GM21528 (cell line): Measurements from ENCODE around the gene EN2.
"Not testable (repeated sequence)": the region's sequence is repeated elsewhere in the genome, so short reads cannot be mapped to it uniquely, and the experiment has no call there.

Source experiments
- ATAC-seq: cut with Tn5 transposase; IDR thresholded peaks from one replicate; pipeline ENCODE4 v1.9.1; 2021; ENCODE audit warnings: mild to moderate bottlenecking, moderate library complexity; ENCODE audit not compliant: unreplicated experiment, low FRiP score

Gene EN2

DNA sequence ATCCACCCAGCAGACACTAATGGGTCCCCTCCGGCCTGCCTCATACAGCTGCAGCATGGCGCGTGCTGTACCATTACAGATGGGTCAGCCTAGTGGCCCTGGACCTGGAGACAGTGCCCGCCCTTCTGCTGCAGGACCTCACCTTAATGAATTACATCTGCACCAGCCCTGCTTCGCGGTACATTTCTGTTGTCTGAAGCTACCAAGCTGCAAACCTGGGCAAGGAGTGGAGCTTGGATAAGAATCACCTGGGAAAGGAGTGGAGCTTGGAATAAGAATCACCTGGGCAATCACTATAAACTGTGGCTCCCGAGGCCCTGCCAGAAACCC, 33.0 kb upstream of the EN2 start:
- no peak for ATAC-seq

DNA sequence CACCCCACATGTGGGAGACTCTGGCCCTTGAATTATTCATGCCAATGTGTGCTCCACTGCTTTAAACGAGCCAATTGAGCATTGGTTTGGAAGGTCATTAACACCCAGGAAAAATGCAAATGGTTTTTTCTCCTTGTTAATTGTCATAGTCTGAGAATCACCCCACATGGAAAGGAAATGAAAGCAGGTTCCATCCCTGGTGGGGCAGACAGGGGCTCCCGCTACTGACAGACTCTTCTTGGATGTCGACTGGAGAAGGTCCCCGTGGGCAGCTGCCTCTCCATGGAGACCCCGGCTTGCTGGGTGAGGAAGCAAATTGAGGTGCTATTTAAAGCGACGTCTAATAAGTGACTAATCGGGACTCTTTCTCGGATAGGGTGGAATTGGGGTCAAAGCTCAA, 32.0 kb upstream of the EN2 start:
- no peak for ATAC-seq

DNA sequence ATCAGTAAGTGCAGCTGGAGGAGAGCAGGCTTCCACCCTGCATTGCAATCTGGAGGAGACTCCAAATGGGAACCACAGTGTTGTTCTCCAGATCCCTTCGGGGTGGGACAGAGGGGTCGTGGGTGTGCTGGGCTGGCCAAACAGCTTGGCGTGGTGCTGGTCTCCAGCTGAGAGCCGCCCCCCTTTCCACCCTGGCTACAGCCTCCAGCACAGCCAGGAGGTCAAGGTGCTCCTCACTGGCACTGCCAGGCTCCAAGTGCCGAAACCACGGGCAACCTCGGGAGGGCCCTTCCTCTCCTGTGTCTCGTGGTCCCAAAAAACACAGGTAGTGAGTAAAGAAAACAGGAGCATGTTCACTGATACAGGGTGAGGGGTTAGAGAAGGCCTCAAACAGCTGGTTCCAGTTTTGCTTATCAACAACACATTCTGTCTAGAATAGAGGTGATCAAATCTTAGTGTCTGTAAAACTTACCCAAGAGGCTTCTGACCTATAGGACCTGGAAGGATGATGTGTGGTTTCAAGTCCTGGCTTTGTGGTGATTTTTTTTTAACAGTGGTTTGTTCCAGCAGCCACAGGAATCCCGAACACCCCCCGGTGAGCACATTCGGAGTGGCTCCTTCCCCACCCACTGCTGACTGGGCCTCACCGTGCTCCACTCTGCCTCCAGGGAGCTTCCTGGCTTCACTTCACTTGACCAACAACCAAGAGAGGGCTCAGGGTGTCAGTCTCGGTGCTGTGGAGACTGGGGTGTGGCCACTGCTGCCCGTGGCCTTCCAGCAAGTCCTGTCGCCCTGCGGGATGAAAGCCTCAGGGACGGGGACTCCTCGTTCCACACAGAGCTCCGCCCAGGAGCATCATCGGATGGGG, 31.2 kb upstream of the EN2 start:
- no peak for ATAC-seq

DNA sequence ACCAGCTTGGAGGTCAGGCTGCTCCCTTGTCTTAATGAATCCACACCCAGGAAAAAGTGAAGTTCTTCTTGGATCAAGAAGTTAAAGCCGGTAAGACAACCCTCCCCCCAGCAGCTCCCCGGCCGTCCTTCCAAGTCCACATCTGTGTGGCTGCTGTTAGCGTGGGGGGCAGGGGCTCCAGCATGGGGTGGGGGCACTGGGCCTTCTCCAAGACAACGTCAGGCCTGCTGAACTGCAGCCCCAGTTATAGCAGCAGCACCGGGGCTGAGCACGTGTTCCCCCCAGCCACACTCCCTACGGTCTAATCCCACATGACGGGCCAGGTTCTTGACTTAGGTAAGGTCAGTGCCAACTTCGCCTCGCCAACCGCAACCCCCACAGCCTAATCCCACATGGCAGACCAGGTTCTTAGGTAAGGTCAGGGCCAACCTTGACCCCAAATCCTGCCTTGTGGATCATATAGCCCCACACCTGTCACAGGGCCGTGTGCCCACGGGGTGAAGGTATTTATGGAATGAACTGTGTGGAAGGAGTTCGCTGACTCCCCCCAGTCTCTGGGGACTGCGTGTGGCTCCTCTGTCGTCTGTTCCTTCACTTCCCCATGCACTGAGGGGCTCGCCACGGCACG, 30.4 kb upstream of the EN2 start:
- no peak for ATAC-seq

- no peak for ATAC-seq
These were observed 29.6 kb upstream of the EN2 start for GRCh38 chr7:155428171-155428834.

- no peak for ATAC-seq
These were observed 28.3 kb upstream of the EN2 start for GRCh38 chr7:155429651-155430050.

DNA sequence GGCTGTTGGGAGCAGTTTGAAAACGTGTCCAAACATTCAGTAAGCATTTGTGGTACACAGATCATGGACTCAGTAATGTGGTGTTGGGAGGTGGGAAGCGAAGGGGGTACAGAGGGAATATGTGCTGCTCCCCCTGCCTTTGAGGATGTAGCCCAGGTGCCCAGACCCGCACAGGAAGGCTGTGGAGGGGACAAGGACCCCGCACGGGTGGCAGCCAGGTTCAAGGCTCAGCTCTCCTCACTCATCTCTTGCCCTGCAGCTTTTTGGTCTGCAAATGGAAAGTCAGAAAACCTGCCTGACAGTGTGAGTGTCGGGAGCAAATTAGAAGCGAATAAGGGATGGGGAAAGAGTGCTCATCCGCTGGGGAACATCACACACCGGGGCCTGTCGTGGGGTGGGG, 27.3 kb upstream of the EN2 start:
- ATAC-seq, result no peak

DNA sequence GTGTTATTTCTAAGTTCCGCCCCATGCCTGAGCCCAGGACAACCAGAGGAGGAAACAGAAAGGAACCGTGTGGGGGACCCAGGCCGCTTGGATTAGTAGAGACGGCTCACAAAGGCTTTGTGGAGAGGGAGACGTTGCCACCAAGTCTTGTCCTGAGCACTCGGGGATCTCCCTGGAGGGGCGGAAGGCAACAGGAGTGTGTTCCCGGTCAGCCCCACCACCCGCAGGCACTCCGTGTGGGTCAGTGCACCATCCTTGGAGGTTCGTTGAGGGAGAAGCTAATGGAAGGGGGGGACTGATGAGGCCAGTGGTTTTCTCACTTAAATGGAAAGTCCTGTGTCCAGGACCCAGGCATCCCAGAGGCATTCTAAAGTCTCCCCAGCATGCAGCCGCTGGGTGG, 26.7 kb upstream of the EN2 start:
- no peak for ATAC-seq

DNA sequence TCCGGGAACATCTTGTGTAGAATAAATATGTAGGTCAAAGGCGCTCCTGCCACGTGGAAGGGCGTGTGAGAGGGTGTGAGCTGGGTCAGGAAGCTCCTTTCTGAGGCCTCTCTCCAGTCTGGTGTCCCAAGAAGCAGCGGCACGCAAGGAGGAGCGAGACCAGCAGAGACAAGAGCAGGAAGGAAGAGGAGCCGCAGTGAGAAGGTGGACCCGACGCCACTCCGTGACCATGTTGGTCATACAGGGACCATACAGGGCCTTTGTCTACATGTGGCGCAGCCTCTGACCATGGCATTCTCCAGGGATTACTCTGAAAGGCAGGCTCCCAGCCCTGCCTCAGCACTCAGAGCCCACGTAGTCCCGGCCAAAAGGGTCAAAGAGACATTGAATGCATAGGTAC, 26.2 kb upstream of the EN2 start:
- ATAC-seq, result no peak

DNA sequence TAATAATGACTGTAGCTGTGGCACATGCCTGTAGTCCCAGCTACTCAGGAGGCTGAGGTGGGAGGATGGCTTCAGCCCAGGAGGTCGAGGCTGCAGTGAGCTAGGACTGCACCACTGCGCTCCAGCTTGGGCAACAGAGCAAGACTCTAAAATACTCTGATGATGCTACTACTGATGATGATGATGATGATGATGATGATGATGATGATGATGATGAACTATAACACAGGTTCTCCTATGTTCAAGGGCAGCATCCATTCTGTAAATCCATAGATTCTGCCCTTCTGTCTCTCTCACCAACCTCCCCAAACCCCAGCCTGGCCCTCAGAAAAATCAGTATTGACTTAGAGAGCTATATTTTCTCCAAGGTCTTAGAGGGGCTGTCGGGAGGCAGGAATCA, 22.8 kb upstream of the EN2 start:
- ATAC-seq, result no peak

- ATAC-seq, result no peak
These were observed 20.1 kb upstream of the EN2 start for GRCh38 chr7:155437836-155438235.

DNA sequence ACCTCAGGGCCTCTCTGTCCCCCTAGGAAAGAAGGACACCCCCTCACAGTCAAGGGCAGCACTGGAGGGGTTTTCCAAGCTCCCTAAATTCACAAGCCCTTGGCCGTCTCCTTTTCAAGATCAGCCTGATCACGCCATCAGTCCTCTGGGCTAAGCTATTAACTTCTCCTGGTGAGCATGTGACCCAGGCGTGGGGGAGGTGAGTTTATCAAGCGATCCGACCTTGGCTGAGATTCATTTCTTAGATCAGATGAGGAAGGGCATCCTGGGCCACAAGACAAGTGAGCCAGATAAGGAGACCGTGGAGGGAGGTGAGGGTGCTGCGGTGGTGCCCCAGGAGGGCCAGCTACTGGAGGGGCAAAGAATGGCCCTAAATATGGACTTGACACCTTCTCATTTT, 19.2 kb upstream of the EN2 start:
- ATAC-seq, result no peak

GRCh38 chr7:155439311-155440017, 18.5 kb upstream of the EN2 start:
- no peak for ATAC-seq

- ATAC-seq, result no peak
These were observed 17.9 kb upstream of the EN2 start for GRCh38 chr7:155440018-155440410.

GRCh38 chr7:155441856-155442255, 16.1 kb upstream of the EN2 start:
- ATAC-seq, result no peak

DNA sequence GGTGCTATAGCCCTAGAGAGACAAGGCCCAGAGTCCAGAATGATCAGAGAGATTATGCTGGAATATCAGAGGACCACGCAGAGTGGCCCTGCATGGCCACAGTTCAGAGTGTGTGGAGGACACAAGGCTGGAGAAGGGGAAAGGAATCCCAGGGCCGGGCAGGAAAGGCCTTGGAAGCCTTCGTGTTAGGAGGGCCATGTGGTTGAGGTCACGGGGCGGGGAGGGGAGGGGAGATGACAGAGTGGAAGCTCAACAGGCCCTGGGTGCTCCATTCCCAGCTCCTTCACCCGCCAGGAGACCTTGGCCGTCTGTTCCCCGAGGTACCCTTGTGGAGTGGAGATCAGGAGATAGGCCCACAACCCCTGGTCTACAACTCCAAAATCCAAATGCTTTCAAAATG, 13.2 kb upstream of the EN2 start:
- no peak for ATAC-seq

DNA sequence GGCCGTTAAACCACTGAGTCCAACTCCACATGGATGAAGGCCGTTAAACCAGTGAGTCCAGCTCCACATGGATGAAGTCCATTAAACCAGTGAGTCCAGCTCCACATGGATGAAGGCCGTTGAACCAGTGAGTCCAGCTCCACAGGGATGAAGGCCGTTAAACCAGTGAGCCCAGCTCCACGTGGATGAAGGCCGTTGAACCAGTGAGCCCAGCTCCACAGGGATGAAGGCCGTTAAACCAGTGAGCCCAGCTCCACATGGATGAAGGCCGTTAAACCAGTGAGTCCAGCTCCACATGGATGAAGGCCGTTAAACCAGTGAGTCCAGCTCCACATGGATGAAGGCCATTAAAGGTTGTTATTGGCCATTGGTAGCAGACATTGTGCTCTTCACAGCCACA, 12.3 kb upstream of the EN2 start:
- not testable (repeated sequence) for ATAC-seq

DNA sequence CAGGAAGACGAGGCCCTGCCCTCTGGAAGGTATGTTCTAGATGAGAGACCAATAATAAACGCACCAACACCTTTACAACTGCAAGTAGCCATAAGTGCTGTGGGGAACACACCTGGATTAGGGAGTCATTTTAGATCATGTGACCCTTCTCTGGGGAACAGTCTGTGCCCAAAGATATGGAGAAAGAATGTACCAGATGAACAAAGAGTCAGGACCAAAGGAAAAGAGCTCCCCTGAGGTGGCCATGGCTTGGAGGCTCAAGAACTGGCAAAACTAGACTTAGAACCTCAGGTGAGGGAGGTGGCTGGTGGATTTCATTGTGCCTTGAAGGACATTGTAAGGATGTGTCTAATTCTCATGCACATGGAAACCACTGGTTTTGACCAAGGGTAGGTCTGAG, 10.3 kb upstream of the EN2 start:
- ATAC-seq, result no peak

GRCh38 chr7:155448632-155449007, 9.3 kb upstream of the EN2 start:
- no peak for ATAC-seq

- ATAC-seq, result no peak
These were observed 8.7 kb upstream of the EN2 start for GRCh38 chr7:155449008-155449868.
